Ishikawa (cell line): ENCODE data around the gene TP53RK.

Source experiments
- CEBPB ChIP-seq: IDR thresholded peaks from 2 replicates; pipeline ENCODE4 v1.6.1; 2012
- CREB1 ChIP-seq: IDR thresholded peaks from 2 replicates; pipeline ENCODE4 v1.6.1; 2012; ENCODE audit warnings: low read depth
- EGR1 ChIP-seq: IDR thresholded peaks from 2 replicates; pipeline ENCODE4 v1.6.1; 2012
- EP300 ChIP-seq: IDR thresholded peaks from 2 replicates; pipeline ENCODE4 v1.6.1; 2012; ENCODE audit warnings: borderline replicate concordance
- FOXM1 ChIP-seq: IDR thresholded peaks from 2 replicates; pipeline ENCODE4 v1.6.1; 2012; ENCODE audit warnings: low read depth, borderline replicate concordance
- NFIC ChIP-seq: IDR thresholded peaks from 2 replicates; pipeline ENCODE4 v1.6.1; 2012
- RAD21 ChIP-seq: IDR thresholded peaks from 2 replicates; pipeline ENCODE4 v1.6.1; 2012; ENCODE audit warnings: low read depth
- TAF1 ChIP-seq: IDR thresholded peaks from 2 replicates; pipeline ENCODE4 v1.6.1; 2012; ENCODE audit warnings: low read depth, mild to moderate bottlenecking
- TCF12 ChIP-seq: IDR thresholded peaks from 2 replicates; pipeline ENCODE4 v1.6.1; 2012; ENCODE audit warnings: low read depth
- TEAD4 ChIP-seq: IDR thresholded peaks from 2 replicates; pipeline ENCODE4 v1.6.1; 2012
- YY1 ChIP-seq: IDR thresholded peaks from 2 replicates; pipeline ENCODE4 v1.6.1; 2012; ENCODE audit warnings: low read depth
- ZBTB7A ChIP-seq: IDR thresholded peaks from 2 replicates; pipeline ENCODE4 v1.6.1; 2012; ENCODE audit warnings: low read depth
- TF ChIP-seq, protein P1 (sequence below): IDR thresholded peaks from 2 replicates; pipeline ENCODE4 v1.6.1; 2012
- TF ChIP-seq, protein P2 (sequence below): IDR thresholded peaks from 2 replicates; pipeline ENCODE4 v1.6.1; 2012; ENCODE audit warnings: low read depth, mild to moderate bottlenecking
- TF ChIP-seq, protein P3 (sequence below): IDR thresholded peaks from 2 replicates; pipeline ENCODE4 v1.6.1; 2012

Gene TP53RK

DNA sequence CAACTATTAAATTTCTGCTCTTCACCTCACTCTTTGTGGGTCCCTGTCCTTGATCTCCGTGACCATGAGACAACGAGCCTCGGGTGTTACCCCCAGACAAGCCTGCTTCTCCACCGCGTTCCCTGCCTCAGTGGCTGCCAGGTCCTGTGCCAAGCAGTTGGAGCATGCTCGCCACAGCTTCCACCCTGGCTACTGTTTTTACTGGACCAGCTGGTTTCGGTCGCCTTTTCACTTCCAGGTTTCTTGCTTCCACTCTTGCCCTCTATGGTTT is 5.6 kb downstream of the TP53RK start:
- TF ChIP-seq, protein P1, sequence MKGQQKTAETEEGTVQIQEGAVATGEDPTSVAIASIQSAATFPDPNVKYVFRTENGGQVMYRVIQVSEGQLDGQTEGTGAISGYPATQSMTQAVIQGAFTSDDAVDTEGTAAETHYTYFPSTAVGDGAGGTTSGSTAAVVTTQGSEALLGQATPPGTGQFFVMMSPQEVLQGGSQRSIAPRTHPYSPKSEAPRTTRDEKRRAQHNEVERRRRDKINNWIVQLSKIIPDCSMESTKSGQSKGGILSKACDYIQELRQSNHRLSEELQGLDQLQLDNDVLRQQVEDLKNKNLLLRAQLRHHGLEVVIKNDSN: no peak
- TF ChIP-seq CREB1: no peak
- TF ChIP-seq FOXM1: no peak
- no peak for TF ChIP-seq TAF1
- TF ChIP-seq NFIC: no peak
- TF ChIP-seq, protein P2, sequence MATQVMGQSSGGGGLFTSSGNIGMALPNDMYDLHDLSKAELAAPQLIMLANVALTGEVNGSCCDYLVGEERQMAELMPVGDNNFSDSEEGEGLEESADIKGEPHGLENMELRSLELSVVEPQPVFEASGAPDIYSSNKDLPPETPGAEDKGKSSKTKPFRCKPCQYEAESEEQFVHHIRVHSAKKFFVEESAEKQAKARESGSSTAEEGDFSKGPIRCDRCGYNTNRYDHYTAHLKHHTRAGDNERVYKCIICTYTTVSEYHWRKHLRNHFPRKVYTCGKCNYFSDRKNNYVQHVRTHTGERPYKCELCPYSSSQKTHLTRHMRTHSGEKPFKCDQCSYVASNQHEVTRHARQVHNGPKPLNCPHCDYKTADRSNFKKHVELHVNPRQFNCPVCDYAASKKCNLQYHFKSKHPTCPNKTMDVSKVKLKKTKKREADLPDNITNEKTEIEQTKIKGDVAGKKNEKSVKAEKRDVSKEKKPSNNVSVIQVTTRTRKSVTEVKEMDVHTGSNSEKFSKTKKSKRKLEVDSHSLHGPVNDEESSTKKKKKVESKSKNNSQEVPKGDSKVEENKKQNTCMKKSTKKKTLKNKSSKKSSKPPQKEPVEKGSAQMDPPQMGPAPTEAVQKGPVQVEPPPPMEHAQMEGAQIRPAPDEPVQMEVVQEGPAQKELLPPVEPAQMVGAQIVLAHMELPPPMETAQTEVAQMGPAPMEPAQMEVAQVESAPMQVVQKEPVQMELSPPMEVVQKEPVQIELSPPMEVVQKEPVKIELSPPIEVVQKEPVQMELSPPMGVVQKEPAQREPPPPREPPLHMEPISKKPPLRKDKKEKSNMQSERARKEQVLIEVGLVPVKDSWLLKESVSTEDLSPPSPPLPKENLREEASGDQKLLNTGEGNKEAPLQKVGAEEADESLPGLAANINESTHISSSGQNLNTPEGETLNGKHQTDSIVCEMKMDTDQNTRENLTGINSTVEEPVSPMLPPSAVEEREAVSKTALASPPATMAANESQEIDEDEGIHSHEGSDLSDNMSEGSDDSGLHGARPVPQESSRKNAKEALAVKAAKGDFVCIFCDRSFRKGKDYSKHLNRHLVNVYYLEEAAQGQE: no peak
- TF ChIP-seq CEBPB: no peak
- TF ChIP-seq RAD21: no peak
- no peak for TF ChIP-seq EP300
- TF ChIP-seq ZBTB7A: no peak
- no peak for TF ChIP-seq TCF12
- TF ChIP-seq EGR1: no peak
- no peak for TF ChIP-seq YY1
- TF ChIP-seq, protein P3, sequence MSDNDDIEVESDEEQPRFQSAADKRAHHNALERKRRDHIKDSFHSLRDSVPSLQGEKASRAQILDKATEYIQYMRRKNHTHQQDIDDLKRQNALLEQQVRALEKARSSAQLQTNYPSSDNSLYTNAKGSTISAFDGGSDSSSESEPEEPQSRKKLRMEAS: no peak
- no peak for TF ChIP-seq TEAD4

DNA sequence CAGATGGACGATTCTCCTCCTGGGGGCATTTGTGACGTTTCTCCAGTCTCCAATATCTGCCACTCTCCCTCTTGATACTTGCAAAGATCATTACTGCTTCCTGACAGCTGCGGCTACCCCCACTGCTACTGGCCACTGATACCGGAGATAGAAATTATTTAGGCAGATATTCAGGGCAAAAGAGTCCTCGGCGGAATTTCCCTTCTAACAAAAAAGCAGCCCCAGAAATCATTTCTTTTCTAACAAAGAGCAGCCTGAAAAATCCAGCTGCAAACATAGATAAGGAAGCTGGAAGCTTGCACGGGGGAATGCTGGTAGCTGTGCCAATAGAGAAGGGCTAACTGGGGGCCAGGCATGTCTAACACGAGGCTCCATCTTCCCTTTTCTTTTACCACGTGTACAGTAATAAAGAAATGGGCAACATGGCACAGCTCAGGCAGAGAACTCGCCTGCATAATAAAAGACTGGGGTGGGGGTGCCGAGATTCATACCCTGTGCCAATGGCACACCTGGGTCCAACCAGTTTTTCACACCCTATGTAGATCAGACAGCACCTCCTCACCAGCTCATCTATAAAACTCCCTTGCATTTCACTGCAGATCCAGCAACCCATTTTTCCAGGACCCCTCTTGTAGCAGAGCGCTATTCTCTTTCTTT is 6.1 kb downstream of the TP53RK start:
- no peak for TF ChIP-seq TEAD4
- no peak for TF ChIP-seq TAF1
- TF ChIP-seq, protein P2: no peak
- TF ChIP-seq CREB1: no peak
- no peak for TF ChIP-seq CEBPB
- TF ChIP-seq TCF12: no peak
- no peak for TF ChIP-seq FOXM1
- no peak for TF ChIP-seq RAD21
- no peak for TF ChIP-seq EP300
- no peak for TF ChIP-seq ZBTB7A
- no peak for TF ChIP-seq YY1
- TF ChIP-seq NFIC: no peak
- TF ChIP-seq, protein P3: no peak
- TF ChIP-seq EGR1: no peak
- TF ChIP-seq, protein P1: no peak

DNA sequence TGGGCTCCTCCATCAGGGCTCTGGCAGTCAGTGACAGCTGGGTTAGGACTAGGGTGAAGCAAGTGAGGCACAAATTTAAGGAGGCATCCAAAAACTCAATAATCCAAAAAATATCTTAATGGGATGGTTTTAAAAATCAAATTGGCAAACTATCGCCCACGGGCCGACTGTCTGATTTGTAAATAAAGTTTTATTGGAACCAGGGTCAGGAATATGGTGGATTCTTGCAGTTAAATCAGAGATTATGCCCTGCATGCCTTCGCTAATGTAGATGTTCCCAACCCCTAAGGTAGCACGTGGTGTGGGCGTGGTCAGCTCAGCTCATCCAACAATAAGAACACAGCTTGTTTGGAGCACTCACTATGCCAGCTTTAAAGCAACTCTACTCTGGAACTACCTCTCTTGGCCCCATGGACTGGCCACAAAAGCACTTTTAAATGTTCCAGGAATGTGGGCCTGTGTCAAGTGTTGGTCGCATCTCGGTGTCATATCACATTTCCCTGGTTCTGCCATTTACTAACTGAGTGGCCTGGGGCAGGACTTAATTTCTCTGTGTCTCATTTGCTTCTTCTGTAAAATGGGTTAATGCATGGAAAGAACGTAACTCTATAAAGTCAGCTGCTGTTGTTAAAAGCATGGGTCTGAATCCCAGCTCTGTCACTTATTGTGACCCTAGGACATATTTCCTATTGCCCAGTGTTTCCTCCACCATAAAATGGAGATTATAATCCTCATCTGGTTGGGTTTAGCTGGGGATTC is 7.0 kb downstream of the TP53RK start:
- TF ChIP-seq FOXM1: no peak
- TF ChIP-seq CREB1: no peak
- TF ChIP-seq, protein P1: no peak
- TF ChIP-seq CEBPB: no peak
- no peak for TF ChIP-seq YY1
- TF ChIP-seq EGR1: no peak
- TF ChIP-seq EP300: no peak
- TF ChIP-seq, protein P3: no peak
- TF ChIP-seq, protein P2: no peak
- TF ChIP-seq ZBTB7A: no peak
- TF ChIP-seq TEAD4: no peak
- TF ChIP-seq TCF12: no peak
- no peak for TF ChIP-seq TAF1
- TF ChIP-seq RAD21: no peak
